WERI-Rb-1 (cell line): ENCODE results near the gene CLDN22.

ENCODE experiments used
- DNase-seq: peaks from one replicate; pipeline ENCODE4 v3.0.0-alpha.2; 2020
- H3K27ac ChIP-seq: fragments of 250-450 bp; sonication (Bioruptor Pico); 2 replicates; pipeline ENCODE4 v1.5.1; 2020; ENCODE audit warnings: mild to moderate bottlenecking, moderate library complexity
- H3K27me3 ChIP-seq: fragments of 250-450 bp; sonication (Bioruptor Pico); 2 replicates; pipeline ENCODE4 v1.5.1; 2021; ENCODE audit warnings: mild to moderate bottlenecking, low read depth, moderate library complexity; ENCODE audit not compliant: insufficient read depth, severe bottlenecking
- H3K36me3 ChIP-seq: fragments of 250-450 bp; sonication (Bioruptor Pico); 2 replicates; pipeline ENCODE4 v1.5.1; 2020; ENCODE audit warnings: mild to moderate bottlenecking, moderate library complexity
- H3K4me3 ChIP-seq: 2 replicates; pipeline ENCODE4 v1.5.1; 2011; ENCODE audit warnings: low read depth, mild to moderate bottlenecking, control low read depth, low read length
- H3K9me3 ChIP-seq: fragments of 250-450 bp; sonication (Bioruptor Pico); 2 replicates; pipeline ENCODE4 v1.5.1; 2021; ENCODE audit warnings: mild to moderate bottlenecking, moderate library complexity; ENCODE audit not compliant: severe bottlenecking
- CTCF ChIP-seq: IDR thresholded peaks from 2 replicates; pipeline ENCODE4 v1.5.1; 2011; ENCODE audit warnings: low read depth, mild to moderate bottlenecking, control low read depth, inconsistent platforms, low read length

Gene CLDN22

GRCh38 chr4:183362036-183362435 is 42.0 kb upstream of the CLDN22 start:
- no peaks in the 10 kb centered on the region for H3K36me3 ChIP-seq
- no peak for TF ChIP-seq CTCF
- no peaks in the 10 kb centered on the region for H3K9me3 ChIP-seq
- no peak overlapping the region for H3K27ac ChIP-seq
- no peaks in the 10 kb centered on the region for H3K27me3 ChIP-seq
- no peak overlapping the region for H3K4me3 ChIP-seq
- no peak for DNase-seq

DNA sequence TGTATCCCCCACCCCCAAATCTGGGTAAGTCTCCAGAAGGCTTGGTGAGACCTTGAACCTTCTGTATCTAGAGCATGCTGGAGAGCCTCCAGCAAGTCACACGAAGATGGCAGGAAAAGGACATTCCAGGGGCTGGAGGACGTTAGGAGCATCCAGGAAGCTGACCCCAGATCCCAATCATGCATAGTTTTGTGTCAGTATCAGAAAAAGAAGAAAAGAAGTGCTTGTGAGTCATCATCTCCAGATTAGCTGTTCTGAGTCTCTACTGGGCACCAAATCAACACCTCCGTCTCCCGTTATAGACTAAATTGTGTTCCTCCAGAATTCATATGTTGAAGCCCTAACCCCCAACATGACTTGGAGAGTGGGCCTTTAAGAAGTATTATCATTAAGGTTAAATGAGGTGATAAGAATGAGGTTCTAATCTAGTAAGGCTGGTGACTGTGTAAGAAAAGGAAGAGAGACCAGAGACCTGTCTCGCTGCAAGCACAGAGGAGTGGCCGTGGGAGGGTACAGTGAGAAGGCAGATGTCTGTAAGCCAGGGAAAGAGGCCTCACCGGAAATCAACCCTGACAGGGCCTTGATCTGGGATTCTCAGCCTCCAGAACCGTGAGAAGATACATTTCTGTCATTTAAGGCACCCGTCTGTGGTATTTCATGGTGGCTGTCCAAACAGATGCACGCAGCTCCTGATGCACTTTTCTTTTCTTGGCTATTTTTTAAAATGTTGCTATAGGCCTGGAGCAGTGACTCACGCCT is 40.3 kb upstream of the CLDN22 start:
- Histone ChIP-seq H3K4me3 (no peak overlapping the region), H3K36me3 (no peaks in the 10 kb centered on the region), H3K9me3 (no peaks in the 10 kb centered on the region), H3K27me3 (no peaks in the 10 kb centered on the region), H3K27ac (no peak overlapping the region)
- no peak for TF ChIP-seq CTCF
- DNase-seq: no peak

GRCh38 chr4:183358215-183358755 is 38.2 kb upstream of the CLDN22 start:
- Histone ChIP-seq H3K27me3 (no peaks in the 10 kb centered on the region), H3K27ac (no peak overlapping the region), H3K36me3 (no peaks in the 10 kb centered on the region), H3K9me3 (no peaks in the 10 kb centered on the region), H3K4me3 (no peak overlapping the region)
- TF ChIP-seq CTCF: no peak
- no peak for DNase-seq

DNA sequence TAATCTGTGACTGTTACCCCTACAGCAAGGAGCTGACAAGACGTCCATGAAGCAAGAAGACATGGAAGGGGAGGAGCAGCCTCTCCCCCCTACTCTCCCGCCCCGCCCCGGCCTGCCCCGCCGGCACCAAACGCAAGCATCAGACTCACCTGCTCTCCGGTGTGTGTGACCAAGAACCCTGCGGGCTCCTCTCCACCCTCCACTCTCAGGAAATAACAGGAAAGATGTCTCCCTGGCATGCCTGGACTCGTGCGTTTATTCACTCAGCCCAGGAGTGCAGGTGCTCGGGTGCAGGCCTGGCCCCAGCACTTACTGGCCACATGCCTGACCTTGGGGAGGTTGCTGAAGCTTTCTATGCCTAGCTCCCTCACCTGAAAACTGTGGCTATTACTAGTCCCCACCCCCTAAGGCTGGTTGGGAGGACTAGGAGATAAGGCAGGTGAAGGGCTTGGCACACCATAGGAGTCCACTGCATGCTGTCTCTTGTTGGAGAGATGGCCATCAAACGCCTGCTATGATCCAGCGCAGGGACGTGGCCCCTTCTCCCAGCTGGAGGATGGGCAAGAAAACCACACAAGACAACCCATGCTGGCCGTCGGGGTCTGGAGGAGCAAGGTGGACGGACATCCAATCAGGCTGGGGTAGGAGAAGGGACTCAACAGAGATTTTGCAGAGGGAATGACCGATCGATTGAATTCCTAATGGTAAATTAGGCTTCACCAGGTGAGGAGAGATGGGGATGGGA is 37.0 kb upstream of the CLDN22 start:
- Histone ChIP-seq H3K9me3 (no peaks in the 10 kb centered on the region), H3K27ac (no peak overlapping the region), H3K27me3 (no peaks in the 10 kb centered on the region), H3K4me3 (no peak overlapping the region), H3K36me3 (no peaks in the 10 kb centered on the region)
- no peak for TF ChIP-seq CTCF
- no peak for DNase-seq

DNA sequence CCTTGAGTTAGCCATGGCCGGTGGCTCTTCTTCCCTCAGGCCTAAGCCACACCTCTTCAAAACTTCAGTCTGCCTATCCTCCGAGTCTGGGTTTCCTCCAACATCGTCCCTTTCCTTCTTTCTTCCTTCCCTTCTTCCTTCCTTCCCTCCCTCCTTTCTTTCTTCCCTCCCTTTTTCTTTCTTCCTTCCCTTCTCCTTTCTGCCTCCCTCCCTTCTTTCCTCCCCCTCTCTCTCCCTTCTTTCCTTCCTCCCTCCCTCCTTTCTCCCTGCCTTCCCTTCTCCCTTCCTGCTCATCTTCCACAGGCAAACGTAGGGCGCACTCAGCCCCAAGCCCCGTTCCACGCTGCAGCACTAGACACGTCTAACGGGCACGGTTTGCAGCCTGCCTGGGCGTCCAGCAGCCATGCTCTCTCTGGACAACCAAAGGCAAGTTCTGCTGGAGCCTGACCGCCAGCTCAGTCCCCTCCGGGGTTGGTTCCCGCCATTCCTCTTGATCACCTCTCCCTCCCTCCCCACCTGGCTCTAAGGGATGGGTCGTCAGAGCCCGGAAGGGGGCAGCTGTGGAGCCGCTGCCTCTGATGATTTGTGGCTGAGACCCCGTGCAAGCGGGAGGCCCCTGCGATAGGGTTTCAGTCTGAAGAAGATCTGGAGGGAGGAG is 36.2 kb upstream of the CLDN22 start:
- Histone ChIP-seq H3K9me3 (no peaks in the 10 kb centered on the region), H3K36me3 (no peaks in the 10 kb centered on the region), H3K4me3 (no peak overlapping the region), H3K27ac (no peak overlapping the region), H3K27me3 (no peaks in the 10 kb centered on the region)
- TF ChIP-seq CTCF: no peak
- DNase-seq: no peak
